Transverse colon (tissue), 4 donors: Measurements from ENCODE around the gene CYFIP1.

ENCODE experiments used
- CTCF ChIP-seq, 5 experiments: fragments of 200-600 bp in 3 of 5; fragments of 450-650 bp in 2 of 5; sonication (generic) in 3 of 5; IDR thresholded peaks; 1 replicate in 2 of 5; 2 replicates in 3 of 5; pipeline ENCODE4 v1.5.1; 2016 to 2017; ENCODE audit warnings: antibody characterized with exemption in 5 of 5, inconsistent platforms in 3 of 5, mild to moderate bottlenecking in 2 of 5, moderate library complexity in 1 of 5
- POLR2A ChIP-seq: fragments of 450-650 bp; IDR thresholded peaks from one replicate; pipeline ENCODE4 v1.6.1; 2016; ENCODE audit warnings: antibody characterized with exemption, mild to moderate bottlenecking, moderate library complexity
- POLR2AphosphoS5 ChIP-seq, 3 donors: sonication (generic); formaldehyde crosslinking; IDR thresholded peaks; one replicate each; pipeline ENCODE4 v1.6.1; 2016; ENCODE audit warnings: antibody characterized with exemption in 3 of 3

GRCh38 chr15:22844421-22845288 is 135.5 kb downstream of the CYFIP1 start:
- TF ChIP-seq POLR2A = no peak
- TF ChIP-seq CTCF (IDR thresholded peaks at IDR 0.05) = no peak
- TF ChIP-seq POLR2AphosphoS5 (IDR thresholded peaks at IDR 0.05) = no peak
